Liver (tissue), 9 donors: ENCODE measurements around the gene BPTF. TPM values are rescaled to one million over a fixed set of nuclear protein-coding genes. Genes with fewer than 3 reads are reported as not detected.
"Not testable (repeated sequence)": the region's sequence is repeated elsewhere in the genome, so short reads cannot be mapped to it uniquely, and the experiment has no call there.

Source experiments
- DNase-seq: peaks from one replicate; pipeline ENCODE4 v3.0.0-alpha.2; 2017; ENCODE audit warnings: low spot score
- H3K27ac ChIP-seq, 2 donors: one replicate each; pipeline ENCODE4 v1.7.0; 2013; ENCODE audit warnings: inconsistent platforms in 2 of 2, low read length in 2 of 2, control low read depth in 1 of 2, low read depth in 1 of 2, mild to moderate bottlenecking in 1 of 2
- H3K27me3 ChIP-seq, 4 donors: one replicate each; pipeline versions ENCODE4 v1.6.1 to v1.7.0; 2013; ENCODE audit warnings: low read length in 3 of 4, inconsistent platforms in 1 of 4, mild to moderate bottlenecking in 1 of 4, moderate library complexity in 1 of 4; ENCODE audit not compliant: control insufficient read depth in 4 of 4, insufficient read depth in 4 of 4
- H3K36me3 ChIP-seq, 4 donors: one replicate each; pipeline versions ENCODE4 v1.6.1 to v1.7.0; 2013; ENCODE audit warnings: low read length in 3 of 4, mild to moderate bottlenecking in 3 of 4, low read depth in 1 of 4, moderate library complexity in 1 of 4; ENCODE audit not compliant: control insufficient read depth in 4 of 4, insufficient read depth in 3 of 4
- H3K4me1 ChIP-seq, 4 donors: one replicate each; pipeline versions ENCODE4 v1.6.1 to v1.7.0; 2013; ENCODE audit warnings: low read length in 3 of 4, mild to moderate bottlenecking in 3 of 4, moderate library complexity in 1 of 4; ENCODE audit not compliant: control insufficient read depth in 4 of 4, insufficient read depth in 4 of 4
- H3K4me3 ChIP-seq, 3 donors: one replicate each; pipeline versions ENCODE4 v1.6.1 to v1.7.0; 2013; ENCODE audit warnings: low read length in 3 of 3, control low read depth in 1 of 3, low read depth in 1 of 3, mild to moderate bottlenecking in 1 of 3
- H3K9ac ChIP-seq, 2 donors: one replicate each; pipeline ENCODE4 v1.7.0; 2013; ENCODE audit warnings: low read length in 2 of 2, mild to moderate bottlenecking in 2 of 2, moderate library complexity in 2 of 2, control low read depth in 1 of 2, low read depth in 1 of 2
- H3K9me3 ChIP-seq, 4 donors: one replicate each; pipeline versions ENCODE4 v1.6.1 to v1.7.0; 2013; ENCODE audit warnings: low read length in 3 of 4; ENCODE audit not compliant: control insufficient read depth in 4 of 4
- CTCF ChIP-seq: fragments of 150-350 bp; IDR thresholded peaks from 2 replicates; pipeline ENCODE4 v1.5.1; 2017; ENCODE audit warnings: improper control_type of control experiment, low read depth, low read length; ENCODE audit not compliant: missing input control
- EGR1 ChIP-seq, 2 donors: IDR thresholded peaks; 2 replicates each; pipeline ENCODE4 v1.6.1; 2016 to 2018; ENCODE audit warnings: antibody characterized with exemption in 2 of 2, low read depth in 2 of 2
- FOXA1 ChIP-seq: IDR thresholded peaks from 2 replicates; pipeline ENCODE4 v1.6.1; 2016; ENCODE audit warnings: antibody characterized with exemption
- FOXA2 ChIP-seq: IDR thresholded peaks from 2 replicates; pipeline ENCODE4 v1.6.1; 2016; ENCODE audit warnings: antibody characterized with exemption
- GABPA ChIP-seq, 2 donors: IDR thresholded peaks in 1 of 2; conservative IDR thresholded peaks in 1 of 2; 2 replicates each; pipeline ENCODE4 v1.6.1; 2016; ENCODE audit warnings: antibody characterized with exemption in 2 of 2, mild to moderate bottlenecking in 1 of 2, moderate library complexity in 1 of 2
- HNF4A ChIP-seq, 2 donors: conservative IDR thresholded peaks; 2 replicates each; pipeline ENCODE4 v1.6.1; 2016; ENCODE audit warnings: antibody characterized with exemption in 2 of 2, mild to moderate bottlenecking in 2 of 2
- HNF4G ChIP-seq: IDR thresholded peaks from 2 replicates; pipeline ENCODE4 v1.6.1; 2016; ENCODE audit warnings: antibody characterized with exemption
- JUND ChIP-seq, 2 donors: IDR thresholded peaks; 2 replicates each; pipeline ENCODE4 v1.6.1; 2016; ENCODE audit warnings: antibody characterized with exemption in 2 of 2
- NR2F2 ChIP-seq: IDR thresholded peaks from 2 replicates; pipeline ENCODE4 v1.6.1; 2016; ENCODE audit warnings: antibody characterized with exemption
- RAD21 ChIP-seq, 2 donors: IDR thresholded peaks; 2 replicates each; pipeline ENCODE4 v1.6.1; 2016; ENCODE audit warnings: antibody characterized with exemption in 2 of 2, mild to moderate bottlenecking in 2 of 2
- REST ChIP-seq: IDR thresholded peaks from 2 replicates; pipeline ENCODE4 v1.6.1; 2016; ENCODE audit warnings: antibody characterized with exemption, mild to moderate bottlenecking
- RXRA ChIP-seq, 2 donors: IDR thresholded peaks; 2 replicates each; pipeline ENCODE4 v1.6.1; 2017 to 2018; ENCODE audit warnings: antibody characterized with exemption in 2 of 2, mild to moderate bottlenecking in 1 of 2
- SP1 ChIP-seq: IDR thresholded peaks from 2 replicates; pipeline ENCODE4 v1.6.1; 2018; ENCODE audit warnings: antibody characterized with exemption, mild to moderate bottlenecking
- TAF1 ChIP-seq: conservative IDR thresholded peaks from 2 replicates; pipeline ENCODE4 v1.6.1; 2016; ENCODE audit warnings: antibody characterized with exemption, mild to moderate bottlenecking
- YY1 ChIP-seq: IDR thresholded peaks from 2 replicates; pipeline ENCODE4 v1.6.1; 2016; ENCODE audit warnings: antibody characterized with exemption, mild to moderate bottlenecking
- WGBS: extraction: QIAGEN DNeasy Blood & Tissue Kit; methylation state at CpG from one replicate; pipeline ENCODE4 v1.1.7; 2013; 5-methylcytosine and 5-hydroxymethylcytosine counted together
- polyA plus RNA-seq, 2 donors: library from polyadenylated mRNA; stranded (reverse) in 1 of 2; unstranded in 1 of 2; fragments of 200-250 nt in 1 of 2; fragments of >200 nt in 1 of 2; fragmentation: Nextera tagmentation in 1 of 2; extraction: Ambion mirVana in 1 of 2; gene quantifications; one replicate each; pipeline versions ENCODE4 v1.2.1 to v1.2.3, GENCODE V29; 2013 to 2015
- total RNA-seq, 2 donors: library from RNA; depleted of rRNA; stranded (reverse); fragments of >200 nt; gene quantifications; one replicate each; pipeline ENCODE4 v1.2.3, GENCODE V29; 2014
- TF ChIP-seq, protein P1 (sequence below): IDR thresholded peaks from 2 replicates; pipeline ENCODE4 v1.6.1; 2016; ENCODE audit warnings: antibody characterized with exemption
- TF ChIP-seq, protein P2 (sequence below): IDR thresholded peaks from 2 replicates; pipeline ENCODE4 v1.6.1; 2016; ENCODE audit warnings: antibody characterized with exemption
- donor health status: healthy.
- donor health status: healthy.
- donor health status: healthy.
- donor health status: healthy.
- donor health status: healthy.

BPTF gene
- total and polyA plus RNA-seq, 4 donors, result 8.1 to 51.7 (median 29.5) TPM

GRCh38 chr17:67855504-67856324, 30.4 kb downstream of the BPTF start:
- H3K36me3 ChIP-seq, result peaks cover 0 to 13% (median 4%) of the 10 kb centered on the region in 4 donors
- peaks cover 0 to 10% (median under 1%) of the 10 kb centered on the region in 4 donors for H3K4me1 ChIP-seq
- DNase-seq, result no peak
- TF ChIP-seq SP1 (no peak), RXRA (IDR thresholded peaks at IDR 0.05) (no peak), HNF4G (no peak), TAF1 (no peak), YY1 (no peak), RAD21 (IDR thresholded peaks at IDR 0.05) (no peak), HNF4A (conservative IDR thresholded peaks at IDR 0.05) (no peak), REST (no peak), EGR1 (IDR thresholded peaks at IDR 0.05; ENCODE audit: low read depth in 2 of 2) (no peak), GABPA (IDR thresholded peaks at IDR 0.05 in 1 of 2, conservative IDR thresholded peaks at IDR 0.05 in 1 of 2) (no peak), CTCF (no peak), JUND (IDR thresholded peaks at IDR 0.05) (no peak), FOXA1 (no peak), NR2F2 (no peak), FOXA2 (no peak)
- TF ChIP-seq, protein P1, sequence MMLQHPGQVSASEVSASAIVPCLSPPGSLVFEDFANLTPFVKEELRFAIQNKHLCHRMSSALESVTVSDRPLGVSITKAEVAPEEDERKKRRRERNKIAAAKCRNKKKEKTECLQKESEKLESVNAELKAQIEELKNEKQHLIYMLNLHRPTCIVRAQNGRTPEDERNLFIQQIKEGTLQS, result no peak
- TF ChIP-seq, protein P2, sequence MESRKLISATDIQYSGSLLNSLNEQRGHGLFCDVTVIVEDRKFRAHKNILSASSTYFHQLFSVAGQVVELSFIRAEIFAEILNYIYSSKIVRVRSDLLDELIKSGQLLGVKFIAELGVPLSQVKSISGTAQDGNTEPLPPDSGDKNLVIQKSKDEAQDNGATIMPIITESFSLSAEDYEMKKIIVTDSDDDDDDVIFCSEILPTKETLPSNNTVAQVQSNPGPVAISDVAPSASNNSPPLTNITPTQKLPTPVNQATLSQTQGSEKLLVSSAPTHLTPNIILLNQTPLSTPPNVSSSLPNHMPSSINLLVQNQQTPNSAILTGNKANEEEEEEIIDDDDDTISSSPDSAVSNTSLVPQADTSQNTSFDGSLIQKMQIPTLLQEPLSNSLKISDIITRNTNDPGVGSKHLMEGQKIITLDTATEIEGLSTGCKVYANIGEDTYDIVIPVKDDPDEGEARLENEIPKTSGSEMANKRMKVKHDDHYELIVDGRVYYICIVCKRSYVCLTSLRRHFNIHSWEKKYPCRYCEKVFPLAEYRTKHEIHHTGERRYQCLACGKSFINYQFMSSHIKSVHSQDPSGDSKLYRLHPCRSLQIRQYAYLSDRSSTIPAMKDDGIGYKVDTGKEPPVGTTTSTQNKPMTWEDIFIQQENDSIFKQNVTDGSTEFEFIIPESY, result no peak
- H3K9me3 ChIP-seq, result no peaks in the 10 kb centered on the region
- WGBS, result 68% methylated on average over 11 of the region's 11 CpGs
- no peaks in the 10 kb centered on the region for H3K27me3 ChIP-seq
- no peak overlapping the region for H3K27ac ChIP-seq
- no peak overlapping the region for H3K4me3 ChIP-seq
- H3K9ac ChIP-seq, result no peak overlapping the region

DNA sequence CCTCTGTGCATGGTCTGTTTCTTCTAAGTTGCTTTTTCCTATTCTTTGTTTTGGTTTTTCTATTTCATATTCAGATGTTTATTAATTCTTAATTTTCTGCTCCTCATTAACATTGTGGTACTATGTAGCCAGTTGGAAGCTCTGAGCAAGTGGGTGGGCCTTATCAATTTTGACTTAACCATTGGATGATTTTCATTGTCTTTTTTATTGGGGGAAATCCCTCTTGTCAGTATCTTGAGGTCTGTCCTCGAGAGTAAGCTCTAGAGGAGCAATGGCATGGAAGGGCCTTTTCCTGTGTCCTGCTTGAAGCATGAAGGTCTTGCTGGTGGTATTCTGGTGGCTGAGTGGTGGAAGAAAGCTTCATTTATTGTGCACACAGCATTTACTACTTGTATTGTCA, 31.1 kb downstream of the BPTF start:
- DNase-seq, H3K27me3 ChIP-seq, H3K9ac ChIP-seq, H3K27ac ChIP-seq, H3K9me3 ChIP-seq, H3K4me1 ChIP-seq, H3K4me3 ChIP-seq: not testable (repeated sequence)
- WGBS, result 75% methylated on average over 1 of the region's 1 CpG
- peaks cover 0 to 13% (median 4%) of the 10 kb centered on the region in 4 donors for H3K36me3 ChIP-seq
